ENCODE measurements around the gene IMPG1. TPM values are rescaled to one million over a fixed set of nuclear protein-coding genes. Genes with fewer than 3 reads are reported as not detected.

IMPG1 gene
- total RNA-seq, 2 experiments from 2014 or later = not detected

DNA sequence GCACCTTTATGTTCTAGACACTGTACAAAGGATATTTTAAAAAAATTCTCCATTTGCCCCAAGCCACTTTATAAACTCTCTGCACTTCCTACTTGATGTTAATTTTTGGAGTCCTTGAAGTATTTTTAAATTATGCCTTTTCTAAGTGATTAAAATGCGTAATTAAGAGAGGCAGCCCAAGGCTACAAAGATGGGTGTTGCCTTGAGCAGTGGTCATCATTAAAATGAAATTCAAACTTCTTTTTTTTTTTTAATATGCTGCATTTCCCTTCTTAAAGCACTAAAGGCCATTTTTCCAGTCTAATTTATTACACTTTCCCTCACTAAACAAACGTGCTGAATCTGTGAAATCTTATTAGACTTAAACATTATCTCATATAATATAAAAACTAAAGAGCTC, 102.4 kb downstream of the IMPG1 start:
- intact Hi-C loops (cut with micrococcal nuclease; ENCODE audit: unreplicated experiment) = no loop called here
- no peaks in the 10 kb centered on the region for H3K4me1 ChIP-seq (ENCODE audit: insufficient read depth, low read length, poor library complexity, severe bottlenecking)
- H3K4me2 ChIP-seq (ENCODE audit: low read length) = no peak overlapping the region
- DNase-seq (ENCODE audit: low spot score) = no peak
- H3K79me2 ChIP-seq (ENCODE audit: insufficient read depth, low read depth, low read length) = no peaks in the 10 kb centered on the region
- POLR2A ChIA-PET = no interaction called here
- no peaks in the 10 kb centered on the region for H3K9me2 ChIP-seq (ENCODE audit: insufficient read depth, low read length)
- CTCF ChIA-PET (ENCODE audit: unreplicated experiment) = no interaction called here
- no peaks in the 10 kb centered on the region for H4K20me1 ChIP-seq (ENCODE audit: insufficient read depth, low read length)
- no TSS peak for BruUV-seq (replicated peaks)
- H3K9me3 ChIP-seq (ENCODE audit: low read length) = no peaks in the 10 kb centered on the region
- no peak overlapping the region for H3K4me3 ChIP-seq (ENCODE audit: low read depth, low read length, poor library complexity, severe bottlenecking)
- H3K27ac ChIP-seq (ENCODE audit: low read depth, low read length, poor library complexity, severe bottlenecking) = no peak overlapping the region
- TF ChIP-seq, protein P1, sequence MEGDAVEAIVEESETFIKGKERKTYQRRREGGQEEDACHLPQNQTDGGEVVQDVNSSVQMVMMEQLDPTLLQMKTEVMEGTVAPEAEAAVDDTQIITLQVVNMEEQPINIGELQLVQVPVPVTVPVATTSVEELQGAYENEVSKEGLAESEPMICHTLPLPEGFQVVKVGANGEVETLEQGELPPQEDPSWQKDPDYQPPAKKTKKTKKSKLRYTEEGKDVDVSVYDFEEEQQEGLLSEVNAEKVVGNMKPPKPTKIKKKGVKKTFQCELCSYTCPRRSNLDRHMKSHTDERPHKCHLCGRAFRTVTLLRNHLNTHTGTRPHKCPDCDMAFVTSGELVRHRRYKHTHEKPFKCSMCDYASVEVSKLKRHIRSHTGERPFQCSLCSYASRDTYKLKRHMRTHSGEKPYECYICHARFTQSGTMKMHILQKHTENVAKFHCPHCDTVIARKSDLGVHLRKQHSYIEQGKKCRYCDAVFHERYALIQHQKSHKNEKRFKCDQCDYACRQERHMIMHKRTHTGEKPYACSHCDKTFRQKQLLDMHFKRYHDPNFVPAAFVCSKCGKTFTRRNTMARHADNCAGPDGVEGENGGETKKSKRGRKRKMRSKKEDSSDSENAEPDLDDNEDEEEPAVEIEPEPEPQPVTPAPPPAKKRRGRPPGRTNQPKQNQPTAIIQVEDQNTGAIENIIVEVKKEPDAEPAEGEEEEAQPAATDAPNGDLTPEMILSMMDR (conservative IDR thresholded peaks at IDR 0.05; ENCODE audit: low read length) = no peak
- TF ChIP-seq EZH2phosphoT487 (IDR thresholded peaks at IDR 0.05; ENCODE audit: borderline replicate concordance, low read depth, low read length) = no peak
- no peak overlapping the region for H2AFZ ChIP-seq (ENCODE audit: low read length)
- H3K36me3 ChIP-seq (ENCODE audit: insufficient read depth, low read length) = no peaks in the 10 kb centered on the region

- no peaks in the 10 kb centered on the region for H3K9me2 ChIP-seq (ENCODE audit: insufficient read depth, low read length)
- DNase-seq (ENCODE audit: low spot score) = no peak
- H3K4me1 ChIP-seq (ENCODE audit: insufficient read depth, low read length, poor library complexity, severe bottlenecking) = no peaks in the 10 kb centered on the region
- no peak overlapping the region for H3K4me3 ChIP-seq (ENCODE audit: low read depth, low read length, poor library complexity, severe bottlenecking)
- no peak overlapping the region for H3K27ac ChIP-seq (ENCODE audit: low read depth, low read length, poor library complexity, severe bottlenecking)
- H3K4me2 ChIP-seq (ENCODE audit: low read length) = no peak overlapping the region
- no peaks in the 10 kb centered on the region for H3K9me3 ChIP-seq (ENCODE audit: low read length)
- no peaks in the 10 kb centered on the region for H3K36me3 ChIP-seq (ENCODE audit: insufficient read depth, low read length)
- intact Hi-C loops (cut with micrococcal nuclease; ENCODE audit: unreplicated experiment) = no loop called here
- H3K79me2 ChIP-seq (ENCODE audit: insufficient read depth, low read depth, low read length) = no peaks in the 10 kb centered on the region
- H4K20me1 ChIP-seq (ENCODE audit: insufficient read depth, low read length) = no peaks in the 10 kb centered on the region
- H2AFZ ChIP-seq (ENCODE audit: low read length) = no peak overlapping the region
- no TSS peak for BruUV-seq (replicated peaks)
- ChIA-PET POLR2A (no interaction called here), CTCF (ENCODE audit: unreplicated experiment) (no interaction called here)
- TF ChIP-seq, protein P1 (conservative IDR thresholded peaks at IDR 0.05; ENCODE audit: low read length) = no peak
- TF ChIP-seq EZH2phosphoT487 (IDR thresholded peaks at IDR 0.05; ENCODE audit: borderline replicate concordance, low read depth, low read length) = no peak
Observed at GRCh38 chr6:75968143-75968542, 104.3 kb downstream of the IMPG1 start.

GRCh38 chr6:75963569-75963968, 108.9 kb downstream of the IMPG1 start:
- intact Hi-C loops (cut with micrococcal nuclease; ENCODE audit: unreplicated experiment) = no loop called here
- Histone ChIP-seq H2AFZ (ENCODE audit: low read length) (no peak overlapping the region), H3K9me3 (ENCODE audit: low read length) (no peaks in the 10 kb centered on the region), H3K4me3 (ENCODE audit: low read depth, low read length, poor library complexity, severe bottlenecking) (no peak overlapping the region), H3K79me2 (ENCODE audit: insufficient read depth, low read depth, low read length) (no peaks in the 10 kb centered on the region), H3K4me2 (ENCODE audit: low read length) (no peak overlapping the region), H3K36me3 (ENCODE audit: insufficient read depth, low read length) (no peaks in the 10 kb centered on the region), H3K27ac (ENCODE audit: low read depth, low read length, poor library complexity, severe bottlenecking) (no peak overlapping the region), H3K9me2 (ENCODE audit: insufficient read depth, low read length) (no peaks in the 10 kb centered on the region), H4K20me1 (ENCODE audit: insufficient read depth, low read length) (no peaks in the 10 kb centered on the region), H3K4me1 (ENCODE audit: insufficient read depth, low read length, poor library complexity, severe bottlenecking) (no peaks in the 10 kb centered on the region)
- no peak for DNase-seq (ENCODE audit: low spot score)
- TF ChIP-seq, protein P1 (conservative IDR thresholded peaks at IDR 0.05; ENCODE audit: low read length) = no peak
- no peak for TF ChIP-seq EZH2phosphoT487 (IDR thresholded peaks at IDR 0.05; ENCODE audit: borderline replicate concordance, low read depth, low read length)
- ChIA-PET POLR2A (no interaction called here), CTCF (ENCODE audit: unreplicated experiment) (no interaction called here)
- BruUV-seq (replicated peaks) = no TSS peak

Data from OCI-LY7 (cell line).